Calu3 (cell line): ENCODE data around the gene NLN. TPM values are rescaled to one million over a fixed set of nuclear protein-coding genes. Genes with fewer than 3 reads are reported as not detected.

ENCODE experiments used
- BruUV-seq: library from RNA; stranded (reverse); fragments of 400-500 nt; replicated peaks from 2 replicates; lab custom pipeline; 2021; lab: Mats Ljungman, UMichigan
- CTCF ChIA-PET: fragments of 300-600 bp; sonication (Branson Sonifier 250); formaldehyde crosslinking; loops from one replicate; lab custom pipeline; 2022; ENCODE audit warnings: antibody characterized with exemption; lab: Charles Lee
- DNase-seq: peaks from one replicate; pipeline ENCODE4 v3.0.0; 2022
- H3K27ac Mint-ChIP-seq: one replicate; pipeline ENCODE4 v1.8.0; 2022; ENCODE audit warnings: mixed read lengths; ENCODE audit not compliant: unreplicated experiment
- H3K27me3 Mint-ChIP-seq: one replicate; pipeline ENCODE4 v1.8.0; 2022; ENCODE audit warnings: mixed read lengths; ENCODE audit not compliant: unreplicated experiment
- H3K36me3 Mint-ChIP-seq: one replicate; pipeline ENCODE4 v1.8.0; 2022; ENCODE audit warnings: mild to moderate bottlenecking, moderate library complexity, mixed read lengths; ENCODE audit not compliant: insufficient read depth, unreplicated experiment
- H3K4me1 Mint-ChIP-seq: one replicate; pipeline ENCODE4 v1.8.0; 2022; ENCODE audit warnings: mild to moderate bottlenecking, low read depth, mixed read lengths; ENCODE audit not compliant: unreplicated experiment
- H3K4me3 Mint-ChIP-seq: one replicate; pipeline ENCODE4 v1.8.0; 2022; ENCODE audit warnings: mild to moderate bottlenecking, low read depth, moderate library complexity, mixed read lengths; ENCODE audit not compliant: unreplicated experiment
- H3K9me3 Mint-ChIP-seq: one replicate; pipeline ENCODE4 v1.8.0; 2022; ENCODE audit warnings: low read depth, mixed read lengths; ENCODE audit not compliant: unreplicated experiment
- intact Hi-C: fragments of 100-400 bp; cut with micrococcal nuclease; formaldehyde crosslinking; loops from one replicate; pipeline ENCODE4 v1.10.0; 2022; ENCODE audit not compliant: unreplicated experiment
- total RNA-seq: library from RNA; stranded (reverse); gene quantifications from 2 replicates; pipeline ENCODE4 v1.2.3, GENCODE V29; 2022
- TF ChIP-seq, protein P1 (sequence below): fragments of 200-600 bp; IDR thresholded peaks from one replicate; pipeline ENCODE4 v1.8.0; 2022; ENCODE audit warnings: antibody characterized with exemption; ENCODE audit not compliant: unreplicated experiment

NLN gene
- total RNA-seq, 1 experiment from 2014 or later = 47.9 TPM

DNA sequence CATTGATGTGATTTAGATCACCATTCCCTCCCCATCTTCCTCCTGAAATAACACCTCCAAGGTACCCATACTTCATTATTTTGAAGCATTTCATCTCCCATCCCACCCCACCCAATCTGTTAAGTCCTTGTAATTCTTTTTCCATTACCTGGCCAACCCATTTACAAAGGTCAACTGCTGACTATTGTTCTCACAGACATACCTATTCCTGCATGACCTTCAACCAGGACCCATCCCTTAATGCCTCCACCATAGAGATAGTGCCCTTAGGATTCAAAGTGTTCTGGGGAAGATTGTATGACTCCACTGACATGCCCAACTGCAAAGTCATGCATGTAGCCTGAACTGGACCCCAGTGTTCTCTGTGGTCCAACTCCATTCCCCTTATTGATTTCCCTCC lies 91.2 kb downstream of the NLN start:
- TF ChIP-seq, protein P1, sequence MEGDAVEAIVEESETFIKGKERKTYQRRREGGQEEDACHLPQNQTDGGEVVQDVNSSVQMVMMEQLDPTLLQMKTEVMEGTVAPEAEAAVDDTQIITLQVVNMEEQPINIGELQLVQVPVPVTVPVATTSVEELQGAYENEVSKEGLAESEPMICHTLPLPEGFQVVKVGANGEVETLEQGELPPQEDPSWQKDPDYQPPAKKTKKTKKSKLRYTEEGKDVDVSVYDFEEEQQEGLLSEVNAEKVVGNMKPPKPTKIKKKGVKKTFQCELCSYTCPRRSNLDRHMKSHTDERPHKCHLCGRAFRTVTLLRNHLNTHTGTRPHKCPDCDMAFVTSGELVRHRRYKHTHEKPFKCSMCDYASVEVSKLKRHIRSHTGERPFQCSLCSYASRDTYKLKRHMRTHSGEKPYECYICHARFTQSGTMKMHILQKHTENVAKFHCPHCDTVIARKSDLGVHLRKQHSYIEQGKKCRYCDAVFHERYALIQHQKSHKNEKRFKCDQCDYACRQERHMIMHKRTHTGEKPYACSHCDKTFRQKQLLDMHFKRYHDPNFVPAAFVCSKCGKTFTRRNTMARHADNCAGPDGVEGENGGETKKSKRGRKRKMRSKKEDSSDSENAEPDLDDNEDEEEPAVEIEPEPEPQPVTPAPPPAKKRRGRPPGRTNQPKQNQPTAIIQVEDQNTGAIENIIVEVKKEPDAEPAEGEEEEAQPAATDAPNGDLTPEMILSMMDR = no peak
- no TSS peak for BruUV-seq
- intact Hi-C loops = loop anchor here (5.0 kb wide), 2 partner anchors 49 to 71 kb away; no protein-coding TSS in a partner anchor
- CTCF ChIA-PET = interaction anchor here (0.6 to 1.6 kb wide), 2 partner anchors 62 to 117 kb away, joined by 4 read pairs; no protein-coding TSS in a partner anchor
- H3K27me3 Mint-ChIP-seq = no peaks in the 10 kb centered on the region
- peak overlapping the region; percentile 24 for H3K4me3 Mint-ChIP-seq
- H3K27ac Mint-ChIP-seq = peak overlapping the region; percentile 85
- no peaks in the 10 kb centered on the region for H3K9me3 Mint-ChIP-seq
- peaks cover 74% of the 10 kb centered on the region for H3K4me1 Mint-ChIP-seq
- no peak for DNase-seq
- H3K36me3 Mint-ChIP-seq = peaks cover 13% of the 10 kb centered on the region

GRCh38 chr5:65815161-65815560 lies 93.2 kb downstream of the NLN start:
- H3K36me3 Mint-ChIP-seq = peaks cover 13% of the 10 kb centered on the region
- H3K27me3 Mint-ChIP-seq = no peaks in the 10 kb centered on the region
- no peak overlapping the region for H3K4me3 Mint-ChIP-seq
- intact Hi-C loops = no loop called here
- DNase-seq = peak; percentile 11
- TF ChIP-seq, protein P1 = no peak
- CTCF ChIA-PET = no interaction called here
- peak overlapping the region; percentile 71 for H3K27ac Mint-ChIP-seq
- peaks cover 63% of the 10 kb centered on the region for H3K4me1 Mint-ChIP-seq
- BruUV-seq = no TSS peak
- H3K9me3 Mint-ChIP-seq = no peaks in the 10 kb centered on the region

- intact Hi-C loops = no loop called here
- Mint-ChIP-seq H3K4me1 (peaks cover 51% of the 10 kb centered on the region), H3K36me3 (peaks cover 13% of the 10 kb centered on the region), H3K4me3 (no peak overlapping the region), H3K27me3 (no peaks in the 10 kb centered on the region), H3K9me3 (no peaks in the 10 kb centered on the region), H3K27ac (no peak overlapping the region)
- no peak for DNase-seq
- TF ChIP-seq, protein P1 = no peak
- BruUV-seq = no TSS peak
- CTCF ChIA-PET = no interaction called here
Measured at GRCh38 chr5:65816729-65817128, 94.7 kb downstream of the NLN start.

DNA sequence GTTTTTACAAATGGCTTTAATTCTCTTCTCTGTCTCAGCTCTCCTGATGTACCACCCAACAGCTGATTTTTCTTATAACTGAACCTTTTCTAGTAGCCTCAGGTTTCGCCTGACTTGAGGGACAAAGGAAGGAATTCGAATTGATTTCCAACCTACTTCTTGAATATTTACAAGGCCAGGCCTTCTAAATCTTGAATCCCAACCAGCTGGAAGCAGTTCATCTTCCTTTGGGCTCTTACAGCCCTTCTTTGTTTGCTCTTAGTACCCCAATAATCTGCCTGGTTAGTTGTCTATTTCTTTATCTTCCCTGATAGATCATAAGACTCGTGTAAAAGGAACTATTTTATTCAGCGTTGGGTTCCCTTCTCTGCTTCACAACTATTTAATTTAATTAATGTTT lies 95.9 kb downstream of the NLN start:
- intact Hi-C loops = no loop called here
- Mint-ChIP-seq H3K4me1 (peaks cover 39% of the 10 kb centered on the region), H3K36me3 (peaks cover 10% of the 10 kb centered on the region), H3K9me3 (no peaks in the 10 kb centered on the region), H3K4me3 (no peak overlapping the region), H3K27ac (no peak overlapping the region), H3K27me3 (no peaks in the 10 kb centered on the region)
- CTCF ChIA-PET = interaction anchor here (0.7 kb wide), 1 partner anchor 13 kb away, joined by 3 read pairs; no protein-coding TSS in a partner anchor
- no TSS peak for BruUV-seq
- no peak for DNase-seq
- TF ChIP-seq, protein P1 = no peak
